Measurements from ENCODE around the gene JAZF1. TPM values are rescaled to one million over a fixed set of nuclear protein-coding genes. Genes with fewer than 3 reads are reported as not detected.

JAZF1 gene
- polyA plus RNA-seq, 1 donor = 11.4 TPM

DNA sequence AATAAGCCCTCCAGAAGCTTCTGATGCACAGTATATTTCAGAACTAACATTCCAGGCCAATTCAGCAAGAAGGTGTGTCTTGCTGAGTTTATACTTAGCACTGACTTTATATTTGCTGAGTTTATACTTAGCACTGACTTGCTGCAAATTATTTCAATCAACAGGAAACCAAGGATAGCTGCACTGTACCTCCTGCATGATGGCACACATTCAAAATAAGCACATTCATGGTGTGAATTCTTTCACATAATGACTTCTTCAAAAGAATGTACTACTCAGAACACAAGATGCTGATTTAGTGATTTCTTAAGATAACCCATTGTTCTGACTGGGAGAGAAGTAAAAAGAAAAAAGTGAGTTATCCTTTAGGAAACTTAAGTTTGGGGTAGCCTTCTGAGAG, 52.0 kb downstream of the JAZF1 start:
- Histone ChIP-seq H3K36me3 (ENCODE audit: control insufficient read depth, insufficient read depth, low read length) (no peaks in the 10 kb centered on the region), H3K27me3 (ENCODE audit: control insufficient read depth, insufficient read depth, low read length) (no peaks in the 10 kb centered on the region), H3K9me3 (ENCODE audit: control insufficient read depth, low read depth, low read length) (no peaks in the 10 kb centered on the region), H3K4me3 (ENCODE audit: low read length) (no peak overlapping the region), H3K27ac (ENCODE audit: low read length) (no peak overlapping the region), H3K4me1 (ENCODE audit: control insufficient read depth, insufficient read depth, low read length) (no peaks in the 10 kb centered on the region)
- DNase-seq = no peak

DNA sequence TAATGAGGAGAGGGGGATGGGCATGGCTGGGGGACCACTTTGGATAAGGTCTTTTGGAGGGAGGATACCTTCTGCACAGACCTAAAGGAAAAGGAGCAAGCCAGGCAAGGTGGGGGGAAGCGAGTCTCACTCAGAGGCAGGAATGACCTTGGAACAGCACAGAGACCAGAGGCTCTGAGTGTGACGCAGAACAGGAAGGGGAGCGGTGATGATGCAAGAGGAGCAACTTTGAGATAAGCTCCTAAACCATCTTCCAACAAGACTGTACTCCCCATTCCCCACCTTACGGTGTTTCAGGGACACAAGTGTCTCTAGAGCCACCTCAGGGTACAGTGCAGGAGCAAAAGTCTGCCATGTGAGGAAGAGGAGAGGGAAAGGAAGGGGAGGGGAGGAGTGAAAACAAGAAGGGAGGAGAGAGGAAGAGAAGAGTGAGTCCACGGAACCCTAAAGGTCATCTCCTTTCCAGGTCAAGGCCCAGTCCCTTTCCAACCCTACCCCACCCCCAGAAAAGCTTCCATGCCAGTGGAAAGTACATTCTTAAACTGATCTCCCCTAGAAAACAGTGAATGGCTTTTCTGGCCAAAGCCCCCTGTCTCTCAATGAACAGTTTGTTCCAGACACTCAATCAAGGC, 54.1 kb downstream of the JAZF1 start:
- WGBS (ENCODE audit: insufficient coverage, low lambda C conversion rate) = no CpG with 5 or more reads among the region's 5 CpGs

DNA sequence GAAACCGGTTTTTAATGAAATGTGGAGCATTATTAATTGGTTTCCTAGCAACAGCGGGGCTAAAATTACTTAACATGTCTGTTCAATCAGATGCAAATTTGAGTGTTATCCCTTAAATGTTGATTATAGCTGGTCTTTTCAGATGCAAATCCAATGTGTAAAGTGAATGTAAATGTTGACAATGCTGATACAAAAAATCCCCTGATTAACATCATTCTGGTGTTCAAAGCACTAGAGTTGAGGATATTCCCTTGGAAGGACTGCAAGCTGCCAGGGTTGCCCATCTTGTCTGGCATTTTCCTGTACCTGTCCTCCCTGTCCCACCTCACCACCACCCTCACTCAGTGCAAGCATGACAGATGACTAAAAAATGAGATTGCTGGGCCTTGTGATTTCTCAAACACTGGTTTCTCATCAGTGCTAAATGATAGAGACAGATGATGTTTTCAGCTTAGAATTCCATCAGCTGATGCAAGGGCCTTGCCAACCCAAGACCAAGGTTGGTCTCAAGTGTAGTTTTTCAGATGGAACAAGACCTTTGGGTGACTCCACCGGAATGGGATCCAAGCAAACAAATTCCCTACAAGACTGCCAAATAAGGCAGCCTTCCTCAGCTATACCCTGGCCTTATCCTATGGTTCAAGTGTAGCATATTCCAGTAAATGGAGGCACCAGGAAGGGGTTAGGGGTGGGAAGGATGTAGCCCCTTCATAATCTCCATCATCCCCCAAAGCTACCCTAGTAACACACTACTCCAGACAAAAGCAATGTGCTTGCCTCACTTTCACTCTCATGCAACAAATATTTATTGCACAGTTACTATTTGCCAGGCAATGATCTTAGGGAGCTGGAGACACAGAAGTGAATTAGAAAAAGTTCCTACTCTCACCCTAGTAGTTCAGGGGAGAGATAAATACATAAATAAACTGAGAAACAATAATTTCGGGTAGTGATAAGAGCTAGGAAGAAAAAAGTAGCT, 54.9 kb downstream of the JAZF1 start:
- H3K36me3 ChIP-seq (ENCODE audit: control insufficient read depth, insufficient read depth, low read length) = no peaks in the 10 kb centered on the region
- 100% methylated on average over 1 of the region's 4 CpGs for WGBS (ENCODE audit: insufficient coverage, low lambda C conversion rate)
- H3K27me3 ChIP-seq (ENCODE audit: control insufficient read depth, insufficient read depth, low read length) = no peaks in the 10 kb centered on the region
- H3K4me1 ChIP-seq (ENCODE audit: control insufficient read depth, insufficient read depth, low read length) = peaks cover 8% of the 10 kb centered on the region
- no peak overlapping the region for H3K27ac ChIP-seq (ENCODE audit: low read length)
- no peaks in the 10 kb centered on the region for H3K9me3 ChIP-seq (ENCODE audit: control insufficient read depth, low read depth, low read length)
- H3K4me3 ChIP-seq (ENCODE audit: low read length) = no peak overlapping the region
- no peak for DNase-seq

More for the DNA sequence above, 54.1 kb downstream of the JAZF1 start:
- H3K27me3 ChIP-seq (ENCODE audit: control insufficient read depth, insufficient read depth, low read length) = no peaks in the 10 kb centered on the region
- H3K9me3 ChIP-seq (ENCODE audit: control insufficient read depth, low read depth, low read length) = no peaks in the 10 kb centered on the region
- H3K4me3 ChIP-seq (ENCODE audit: low read length) = no peak overlapping the region
- no peak for DNase-seq
- no peaks in the 10 kb centered on the region for H3K36me3 ChIP-seq (ENCODE audit: control insufficient read depth, insufficient read depth, low read length)
- H3K27ac ChIP-seq (ENCODE audit: low read length) = no peak overlapping the region
- H3K4me1 ChIP-seq (ENCODE audit: control insufficient read depth, insufficient read depth, low read length) = peaks cover 8% of the 10 kb centered on the region

DNA sequence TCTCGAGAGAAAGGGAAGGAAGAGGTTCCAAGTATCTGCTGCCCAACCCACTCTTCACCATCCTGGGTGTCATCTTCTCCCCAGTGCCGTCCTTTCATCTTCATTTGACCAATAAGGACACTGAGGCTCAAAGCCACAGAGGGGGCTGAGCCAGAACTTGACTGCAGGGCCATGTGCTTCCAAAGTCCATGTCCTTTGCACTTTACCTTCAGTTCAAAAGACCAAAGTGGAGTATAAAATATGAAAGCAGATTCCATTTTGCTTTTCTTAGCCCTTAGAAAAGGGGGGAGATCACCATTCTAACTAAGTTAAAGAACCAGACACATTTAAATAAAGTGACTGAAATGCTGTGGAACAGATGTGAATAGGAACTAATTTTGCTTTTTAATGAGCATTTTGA, 56.2 kb downstream of the JAZF1 start:
- Histone ChIP-seq H3K36me3 (ENCODE audit: control insufficient read depth, insufficient read depth, low read length) (no peaks in the 10 kb centered on the region), H3K4me3 (ENCODE audit: low read length) (no peak overlapping the region), H3K9me3 (ENCODE audit: control insufficient read depth, low read depth, low read length) (no peaks in the 10 kb centered on the region), H3K27me3 (ENCODE audit: control insufficient read depth, insufficient read depth, low read length) (no peaks in the 10 kb centered on the region), H3K27ac (ENCODE audit: low read length) (no peak overlapping the region), H3K4me1 (ENCODE audit: control insufficient read depth, insufficient read depth, low read length) (peaks cover 8% of the 10 kb centered on the region)
- no peak for DNase-seq
- WGBS (ENCODE audit: insufficient coverage, low lambda C conversion rate) = no CpG with 5 or more reads among the region's 2 CpGs

DNA sequence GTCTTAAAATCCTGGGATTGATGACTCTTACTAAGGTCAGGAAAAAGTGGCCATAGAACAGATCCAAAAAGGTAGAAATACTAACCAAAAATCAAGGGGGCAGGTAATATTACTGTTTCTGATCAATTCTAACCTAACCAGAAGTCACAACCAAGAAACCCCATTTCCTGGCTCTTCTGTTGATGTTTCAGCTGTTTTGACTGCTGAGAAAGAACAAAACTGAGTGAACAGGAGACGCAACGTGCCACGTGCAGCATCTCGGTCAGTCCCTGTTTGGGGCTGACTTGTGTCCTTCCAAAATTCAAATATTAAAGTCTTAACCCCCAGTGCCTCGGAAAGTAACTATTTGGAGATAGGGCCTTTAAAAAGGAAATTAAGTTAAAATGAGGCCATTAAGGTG, 56.8 kb downstream of the JAZF1 start:
- Histone ChIP-seq H3K4me3 (ENCODE audit: low read length) (no peak overlapping the region), H3K27ac (ENCODE audit: low read length) (no peak overlapping the region), H3K9me3 (ENCODE audit: control insufficient read depth, low read depth, low read length) (no peaks in the 10 kb centered on the region), H3K36me3 (ENCODE audit: control insufficient read depth, insufficient read depth, low read length) (no peaks in the 10 kb centered on the region), H3K4me1 (ENCODE audit: control insufficient read depth, insufficient read depth, low read length) (peaks cover 8% of the 10 kb centered on the region), H3K27me3 (ENCODE audit: control insufficient read depth, insufficient read depth, low read length) (no peaks in the 10 kb centered on the region)
- no CpG with 5 or more reads among the region's 5 CpGs for WGBS (ENCODE audit: insufficient coverage, low lambda C conversion rate)
- DNase-seq = no peak

DNA sequence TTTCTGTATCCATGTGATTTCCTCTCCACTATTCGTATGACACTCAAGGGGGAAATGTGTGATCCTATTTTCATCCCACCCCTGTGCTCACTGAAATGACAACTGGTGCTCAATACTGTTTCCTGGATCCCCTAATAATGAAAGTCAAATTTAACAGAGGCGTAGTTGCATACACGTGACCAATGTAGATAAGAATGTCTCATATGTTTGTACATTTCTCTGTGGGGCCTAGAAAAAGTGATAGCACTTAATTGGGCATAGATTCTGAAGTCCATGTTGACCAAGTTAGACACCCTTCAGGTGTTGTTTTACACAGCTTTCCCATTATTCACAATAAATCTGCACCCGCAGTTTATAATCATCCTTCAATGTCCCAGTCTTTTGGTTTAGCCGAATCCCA, 59.1 kb downstream of the JAZF1 start:
- peak; percentile 12 to 63 for DNase-seq
- no peaks in the 10 kb centered on the region for H3K36me3 ChIP-seq (ENCODE audit: control insufficient read depth, insufficient read depth, low read length)
- no peaks in the 10 kb centered on the region for H3K27me3 ChIP-seq (ENCODE audit: control insufficient read depth, insufficient read depth, low read length)
- H3K4me1 ChIP-seq (ENCODE audit: control insufficient read depth, insufficient read depth, low read length) = peaks cover 8% of the 10 kb centered on the region
- no CpG with 5 or more reads among the region's 5 CpGs for WGBS (ENCODE audit: insufficient coverage, low lambda C conversion rate)
- H3K27ac ChIP-seq (ENCODE audit: low read length) = no peak overlapping the region
- no peaks in the 10 kb centered on the region for H3K9me3 ChIP-seq (ENCODE audit: control insufficient read depth, low read depth, low read length)
- no peak overlapping the region for H3K4me3 ChIP-seq (ENCODE audit: low read length)

DNA sequence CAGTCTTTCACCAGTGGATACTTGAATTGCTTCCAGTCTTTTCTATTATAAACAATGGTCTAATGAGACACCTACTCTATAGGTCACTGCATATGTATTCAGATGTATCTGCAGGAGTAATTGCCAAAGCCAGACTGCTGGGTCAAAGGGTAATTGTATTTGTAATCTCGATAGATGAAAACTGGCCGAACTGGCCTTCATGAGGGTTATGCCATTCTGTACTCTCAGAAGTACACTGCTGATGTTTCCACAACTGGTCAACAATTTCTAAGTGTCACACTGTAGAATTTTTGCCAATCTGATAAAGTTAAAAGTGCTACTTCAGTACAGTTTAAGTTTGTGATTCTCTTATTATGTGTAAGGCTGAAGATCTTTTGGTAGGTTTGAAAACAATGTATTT, 64.6 kb downstream of the JAZF1 start:
- H3K27me3 ChIP-seq (ENCODE audit: control insufficient read depth, insufficient read depth, low read length) = no peaks in the 10 kb centered on the region
- no peak overlapping the region for H3K4me3 ChIP-seq (ENCODE audit: low read length)
- H3K4me1 ChIP-seq (ENCODE audit: control insufficient read depth, insufficient read depth, low read length) = no peaks in the 10 kb centered on the region
- no peaks in the 10 kb centered on the region for H3K9me3 ChIP-seq (ENCODE audit: control insufficient read depth, low read depth, low read length)
- no peak overlapping the region for H3K27ac ChIP-seq (ENCODE audit: low read length)
- H3K36me3 ChIP-seq (ENCODE audit: control insufficient read depth, insufficient read depth, low read length) = no peaks in the 10 kb centered on the region
- WGBS (ENCODE audit: insufficient coverage, low lambda C conversion rate) = no CpG with 5 or more reads among the region's 2 CpGs
- DNase-seq = no peak

DNA sequence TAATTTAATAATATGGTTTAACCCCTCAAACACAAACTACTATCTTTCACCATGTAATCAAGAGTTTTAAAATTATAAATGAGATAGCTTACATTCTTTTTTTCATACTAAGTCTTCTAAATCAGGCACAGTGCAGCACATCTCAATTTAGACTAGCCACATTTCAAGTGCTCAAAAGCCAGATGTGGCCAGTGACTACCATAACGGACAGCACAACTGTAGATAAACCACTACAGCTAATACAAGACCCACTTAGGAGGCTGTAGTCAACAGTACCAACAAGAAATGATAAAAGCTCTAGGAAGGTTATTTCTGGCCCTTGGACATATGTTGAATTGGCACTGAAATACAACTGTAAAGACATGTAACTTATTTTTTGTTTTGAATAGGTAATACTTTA, 65.3 kb downstream of the JAZF1 start:
- WGBS (ENCODE audit: insufficient coverage, low lambda C conversion rate) = no CpG with 5 or more reads among the region's 1 CpG
- H3K9me3 ChIP-seq (ENCODE audit: control insufficient read depth, low read depth, low read length) = no peaks in the 10 kb centered on the region
- H3K27ac ChIP-seq (ENCODE audit: low read length) = no peak overlapping the region
- no peak for DNase-seq
- no peaks in the 10 kb centered on the region for H3K4me1 ChIP-seq (ENCODE audit: control insufficient read depth, insufficient read depth, low read length)
- H3K4me3 ChIP-seq (ENCODE audit: low read length) = no peak overlapping the region
- no peaks in the 10 kb centered on the region for H3K36me3 ChIP-seq (ENCODE audit: control insufficient read depth, insufficient read depth, low read length)
- no peaks in the 10 kb centered on the region for H3K27me3 ChIP-seq (ENCODE audit: control insufficient read depth, insufficient read depth, low read length)

DNA sequence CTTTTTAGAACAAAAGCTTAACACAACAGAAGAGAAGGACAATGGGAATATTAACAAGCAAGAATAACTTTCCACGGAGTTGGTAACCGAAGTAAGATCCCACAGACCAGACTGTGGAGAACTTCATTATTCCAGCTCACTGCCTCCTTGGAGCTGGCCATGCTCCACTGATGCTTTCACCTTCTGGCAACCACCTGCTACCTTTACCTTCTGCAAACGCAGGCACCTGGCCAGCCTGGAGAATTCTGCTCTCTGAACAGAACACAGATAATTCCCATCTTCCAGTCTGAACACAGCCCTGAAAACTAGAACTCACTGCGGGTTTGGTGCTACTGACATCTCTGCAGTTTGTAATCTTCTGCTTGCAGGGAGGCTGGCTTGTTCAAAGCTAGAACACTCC, 66.5 kb downstream of the JAZF1 start:
- H3K27me3 ChIP-seq (ENCODE audit: control insufficient read depth, insufficient read depth, low read length) = no peaks in the 10 kb centered on the region
- no peaks in the 10 kb centered on the region for H3K4me1 ChIP-seq (ENCODE audit: control insufficient read depth, insufficient read depth, low read length)
- DNase-seq = no peak
- H3K36me3 ChIP-seq (ENCODE audit: control insufficient read depth, insufficient read depth, low read length) = no peaks in the 10 kb centered on the region
- H3K4me3 ChIP-seq (ENCODE audit: low read length) = no peak overlapping the region
- no peak overlapping the region for H3K27ac ChIP-seq (ENCODE audit: low read length)
- WGBS (ENCODE audit: insufficient coverage, low lambda C conversion rate) = no CpG with 5 or more reads among the region's 4 CpGs
- no peaks in the 10 kb centered on the region for H3K9me3 ChIP-seq (ENCODE audit: control insufficient read depth, low read depth, low read length)

DNA sequence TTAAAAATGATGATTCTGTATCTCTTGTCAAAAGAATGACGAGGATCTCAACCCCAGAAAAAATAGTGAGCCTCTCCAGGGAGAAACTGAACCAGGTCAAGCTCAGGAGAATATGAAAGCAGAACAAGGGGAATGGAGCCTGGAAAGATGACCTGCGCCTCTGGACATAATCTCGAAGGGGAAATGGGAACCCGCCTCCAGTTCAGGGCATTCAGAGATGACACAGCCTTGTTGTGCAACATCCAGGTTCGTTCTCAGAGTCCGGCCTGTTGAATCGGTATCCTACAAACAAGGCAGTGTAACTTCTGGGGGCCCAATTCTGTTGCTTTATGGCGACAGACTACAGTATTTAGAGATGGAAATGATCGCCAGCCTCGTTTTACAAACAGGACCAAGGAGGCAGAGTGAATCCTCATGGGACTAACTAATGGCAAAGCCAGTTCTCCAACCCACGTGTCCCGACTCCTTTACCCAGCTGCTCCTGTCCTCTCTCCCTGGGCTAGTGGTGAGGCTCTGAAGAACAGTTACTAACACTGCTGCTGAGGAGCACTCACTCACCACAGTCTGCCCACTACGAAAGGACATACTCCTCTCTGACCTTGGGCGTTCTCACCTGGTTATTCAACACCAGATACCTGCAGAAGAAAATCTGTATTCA, 67.6 kb downstream of the JAZF1 start:
- H3K4me3 ChIP-seq (ENCODE audit: low read length) = no peak overlapping the region
- peak in 1 of 2 donors; percentile 20 for DNase-seq
- H3K4me1 ChIP-seq (ENCODE audit: control insufficient read depth, insufficient read depth, low read length) = no peaks in the 10 kb centered on the region
- H3K27ac ChIP-seq (ENCODE audit: low read length) = no peak overlapping the region
- H3K36me3 ChIP-seq (ENCODE audit: control insufficient read depth, insufficient read depth, low read length) = no peaks in the 10 kb centered on the region
- WGBS (ENCODE audit: insufficient coverage, low lambda C conversion rate) = 80% methylated on average over 2 of the region's 14 CpGs
- no peaks in the 10 kb centered on the region for H3K27me3 ChIP-seq (ENCODE audit: control insufficient read depth, insufficient read depth, low read length)
- H3K9me3 ChIP-seq (ENCODE audit: control insufficient read depth, low read depth, low read length) = no peaks in the 10 kb centered on the region

Data from large intestine (tissue), 3 donors.